OCI-LY1 (cell line): ENCODE results near the gene FOXK2.
A peak's percentile ranks its signal among the peaks of the same experiment; 100 is the strongest.

Experiments used
- H2AFZ ChIP-seq: fragments of 200-600 bp; sonication (generic), shearing (Covaris generic); 2 replicates; pipeline ENCODE4 v1.6.0; 2014; ENCODE audit warnings: antibody characterized with exemption, mild to moderate bottlenecking, low read length
- H3F3A ChIP-seq: fragments of 200-600 bp; sonication (generic), shearing (Covaris generic); 2 replicates; pipeline ENCODE4 v1.6.0; 2014; ENCODE audit warnings: mild to moderate bottlenecking, antibody characterized with exemption, low read length, moderate library complexity; ENCODE audit not compliant: insufficient read depth
- H3K27ac ChIP-seq: fragments of 200-600 bp; sonication (generic); 2 replicates; pipeline ENCODE4 v1.5.1; 2014; ENCODE audit warnings: low read length, mixed run types, mild to moderate bottlenecking, low read depth; ENCODE audit not compliant: poor library complexity, severe bottlenecking
- H3K27me3 ChIP-seq: fragments of 200-600 bp; sonication (generic); 2 replicates; pipeline ENCODE4 v1.6.0; 2014; ENCODE audit warnings: antibody characterized with exemption, mild to moderate bottlenecking, low read length, moderate library complexity; ENCODE audit not compliant: insufficient read depth
- H3K36me3 ChIP-seq: fragments of 200-600 bp; sonication (generic); 2 replicates; pipeline ENCODE4 v1.6.1; 2014; ENCODE audit warnings: mild to moderate bottlenecking, antibody characterized with exemption, low read length, moderate library complexity, mixed read lengths; ENCODE audit not compliant: insufficient read depth
- H3K4me1 ChIP-seq: fragments of 200-600 bp; sonication (generic); 2 replicates; pipeline ENCODE4 v1.5.1; 2014; ENCODE audit warnings: mild to moderate bottlenecking, low read length, moderate library complexity; ENCODE audit not compliant: insufficient read depth, severe bottlenecking
- H3K4me2 ChIP-seq: fragments of 200-600 bp; sonication (generic), shearing (Covaris generic); 2 replicates; pipeline ENCODE4 v1.6.1; 2014; ENCODE audit warnings: low read length
- H3K4me3 ChIP-seq: fragments of 200-600 bp; sonication (generic); 2 replicates; pipeline ENCODE4 v1.5.1; 2014; ENCODE audit warnings: low read length, low read depth, mild to moderate bottlenecking, mixed read lengths; ENCODE audit not compliant: poor library complexity, severe bottlenecking
- H3K79me2 ChIP-seq: fragments of 200-600 bp; shearing (Covaris generic); 2 replicates; pipeline ENCODE4 v1.6.1; 2016; ENCODE audit warnings: mixed run types, low read length, mixed read lengths; ENCODE audit not compliant: insufficient read depth
- H3K9ac ChIP-seq: fragments of 200-600 bp; sonication (generic), shearing (Covaris generic); 2 replicates; pipeline ENCODE4 v1.6.1; 2014; ENCODE audit warnings: mild to moderate bottlenecking, low read length, mixed read lengths
- H3K9me2 ChIP-seq: fragments of 200-600 bp; sonication (generic), shearing (Covaris generic); 2 replicates; pipeline ENCODE4 v1.6.1; 2014; ENCODE audit warnings: low read depth, mild to moderate bottlenecking, low read length, mixed read lengths
- H3K9me3 ChIP-seq: fragments of 200-600 bp; shearing (Covaris generic); 2 replicates; pipeline ENCODE4 v1.6.1; 2014; ENCODE audit warnings: low read length, mixed read lengths
- H4K20me1 ChIP-seq: fragments of 200-600 bp; sonication (generic), shearing (Covaris generic); 2 replicates; pipeline ENCODE4 v1.6.0; 2016; ENCODE audit warnings: mild to moderate bottlenecking, low read length; ENCODE audit not compliant: insufficient read depth
- EZH2 ChIP-seq: fragments of 200-600 bp; sonication (generic), shearing (Covaris generic); IDR thresholded peaks from 2 replicates; pipeline ENCODE4 v1.8.0; 2017; ENCODE audit warnings: borderline replicate concordance, mixed run types, mild to moderate bottlenecking, antibody characterized with exemption, low read length, moderate library complexity, mixed read lengths
- TF ChIP-seq, protein P1 (sequence below): fragments of 200-600 bp; sonication (generic), shearing (Covaris generic); IDR thresholded peaks from 2 replicates; pipeline ENCODE4 v1.5.1; 2017; ENCODE audit warnings: mild to moderate bottlenecking, antibody characterized with exemption, low read length, moderate library complexity, mixed read lengths

Gene FOXK2

GRCh38 chr17:82564241-82564640, 44.7 kb downstream of the FOXK2 start:
- no peaks in the 10 kb centered on the region for H3K9me2 ChIP-seq
- H2AFZ ChIP-seq, result no peak overlapping the region
- peaks cover 60% of the 10 kb centered on the region for H3K36me3 ChIP-seq
- H3F3A ChIP-seq, result no peaks in the 10 kb centered on the region
- H3K27ac ChIP-seq, result no peak overlapping the region
- H3K4me2 ChIP-seq, result no peak overlapping the region
- H3K9me3 ChIP-seq, result no peaks in the 10 kb centered on the region
- H3K9ac ChIP-seq, result no peak overlapping the region
- H3K4me1 ChIP-seq, result peaks cover 34% of the 10 kb centered on the region
- no peaks in the 10 kb centered on the region for H4K20me1 ChIP-seq
- peaks cover 51% of the 10 kb centered on the region for H3K79me2 ChIP-seq
- no peak overlapping the region for H3K4me3 ChIP-seq
- TF ChIP-seq, protein P1, sequence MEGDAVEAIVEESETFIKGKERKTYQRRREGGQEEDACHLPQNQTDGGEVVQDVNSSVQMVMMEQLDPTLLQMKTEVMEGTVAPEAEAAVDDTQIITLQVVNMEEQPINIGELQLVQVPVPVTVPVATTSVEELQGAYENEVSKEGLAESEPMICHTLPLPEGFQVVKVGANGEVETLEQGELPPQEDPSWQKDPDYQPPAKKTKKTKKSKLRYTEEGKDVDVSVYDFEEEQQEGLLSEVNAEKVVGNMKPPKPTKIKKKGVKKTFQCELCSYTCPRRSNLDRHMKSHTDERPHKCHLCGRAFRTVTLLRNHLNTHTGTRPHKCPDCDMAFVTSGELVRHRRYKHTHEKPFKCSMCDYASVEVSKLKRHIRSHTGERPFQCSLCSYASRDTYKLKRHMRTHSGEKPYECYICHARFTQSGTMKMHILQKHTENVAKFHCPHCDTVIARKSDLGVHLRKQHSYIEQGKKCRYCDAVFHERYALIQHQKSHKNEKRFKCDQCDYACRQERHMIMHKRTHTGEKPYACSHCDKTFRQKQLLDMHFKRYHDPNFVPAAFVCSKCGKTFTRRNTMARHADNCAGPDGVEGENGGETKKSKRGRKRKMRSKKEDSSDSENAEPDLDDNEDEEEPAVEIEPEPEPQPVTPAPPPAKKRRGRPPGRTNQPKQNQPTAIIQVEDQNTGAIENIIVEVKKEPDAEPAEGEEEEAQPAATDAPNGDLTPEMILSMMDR, result no peak
- no peak for TF ChIP-seq EZH2
- no peaks in the 10 kb centered on the region for H3K27me3 ChIP-seq

- no peaks in the 10 kb centered on the region for H3K9me3 ChIP-seq
- H3K79me2 ChIP-seq, result peaks cover 38% of the 10 kb centered on the region
- no peaks in the 10 kb centered on the region for H3K9me2 ChIP-seq
- no peaks in the 10 kb centered on the region for H3F3A ChIP-seq
- H2AFZ ChIP-seq, result no peak overlapping the region
- no peak for TF ChIP-seq EZH2
- TF ChIP-seq, protein P1, result no peak
- H4K20me1 ChIP-seq, result no peaks in the 10 kb centered on the region
- H3K4me3 ChIP-seq, result no peak overlapping the region
- H3K36me3 ChIP-seq, result peaks cover 71% of the 10 kb centered on the region
- H3K27me3 ChIP-seq, result no peaks in the 10 kb centered on the region
- no peak overlapping the region for H3K9ac ChIP-seq
- peaks cover 39% of the 10 kb centered on the region for H3K4me1 ChIP-seq
- H3K4me2 ChIP-seq, result no peak overlapping the region
- no peak overlapping the region for H3K27ac ChIP-seq
Measured at GRCh38 chr17:82565551-82565950, 46.0 kb downstream of the FOXK2 start.

- Histone ChIP-seq H3K4me2 (no peak overlapping the region), H3K27ac (peak overlapping the region; percentile 48), H3F3A (no peaks in the 10 kb centered on the region), H3K79me2 (peaks cover 30% of the 10 kb centered on the region), H3K9me3 (no peaks in the 10 kb centered on the region), H3K9me2 (no peaks in the 10 kb centered on the region), H4K20me1 (no peaks in the 10 kb centered on the region), H3K4me3 (no peak overlapping the region), H2AFZ (no peak overlapping the region), H3K27me3 (no peaks in the 10 kb centered on the region), H3K4me1 (peaks cover 39% of the 10 kb centered on the region), H3K9ac (no peak overlapping the region), H3K36me3 (peaks cover 79% of the 10 kb centered on the region)
- no peak for TF ChIP-seq EZH2
- TF ChIP-seq, protein P1, result no peak
Measured at GRCh38 chr17:82566129-82566960, 46.8 kb downstream of the FOXK2 start.
